HG03066 (cell line): ENCODE measurements around the gene ZNF554.
"Not testable (repeated sequence)": the region's sequence is repeated elsewhere in the genome, so short reads cannot be mapped to it uniquely, and the experiment has no call there.

Experiments used
- ATAC-seq: cut with Tn5 transposase; IDR thresholded peaks from one replicate; pipeline ENCODE4 v1.9.1; 2021; ENCODE audit warnings: low read depth; ENCODE audit not compliant: unreplicated experiment

Gene ZNF554

DNA sequence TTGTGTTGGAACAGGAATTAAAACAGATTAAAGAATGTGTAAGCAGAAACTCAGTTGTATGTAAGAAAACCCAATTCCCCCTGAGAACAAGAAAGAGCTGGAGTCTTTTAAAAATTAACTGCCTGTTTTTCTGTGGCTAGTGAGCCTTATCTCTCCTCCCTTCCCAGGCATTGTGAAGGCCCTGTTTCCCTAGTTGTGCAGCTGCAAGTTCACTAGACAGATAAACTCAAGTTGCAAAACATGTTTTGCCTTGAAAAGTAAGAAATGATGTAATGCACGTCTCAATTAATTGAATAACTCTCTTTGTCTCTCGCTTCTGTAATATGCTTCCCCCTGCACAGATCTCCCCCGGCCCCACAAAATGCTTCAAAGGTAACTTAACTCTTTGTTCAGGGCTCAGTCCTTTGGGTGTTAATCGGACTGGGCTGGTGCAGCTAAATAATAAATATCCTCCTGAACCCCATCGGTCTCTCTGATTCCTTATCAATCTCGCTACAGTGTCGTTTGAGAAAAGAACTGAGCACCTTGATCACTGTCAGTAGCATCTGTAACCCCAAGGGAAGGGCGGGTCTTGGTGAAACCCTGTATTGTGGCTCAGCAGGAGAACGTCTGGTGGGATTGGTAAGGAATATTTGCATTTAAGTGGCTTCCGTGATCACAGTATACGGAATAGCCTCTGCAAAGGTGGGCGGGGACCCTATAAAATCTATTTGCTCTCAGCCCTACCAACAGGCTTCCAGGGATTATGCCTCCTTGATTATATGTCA lies 45.8 kb downstream of the ZNF554 start:
- ATAC-seq, result no peak

DNA sequence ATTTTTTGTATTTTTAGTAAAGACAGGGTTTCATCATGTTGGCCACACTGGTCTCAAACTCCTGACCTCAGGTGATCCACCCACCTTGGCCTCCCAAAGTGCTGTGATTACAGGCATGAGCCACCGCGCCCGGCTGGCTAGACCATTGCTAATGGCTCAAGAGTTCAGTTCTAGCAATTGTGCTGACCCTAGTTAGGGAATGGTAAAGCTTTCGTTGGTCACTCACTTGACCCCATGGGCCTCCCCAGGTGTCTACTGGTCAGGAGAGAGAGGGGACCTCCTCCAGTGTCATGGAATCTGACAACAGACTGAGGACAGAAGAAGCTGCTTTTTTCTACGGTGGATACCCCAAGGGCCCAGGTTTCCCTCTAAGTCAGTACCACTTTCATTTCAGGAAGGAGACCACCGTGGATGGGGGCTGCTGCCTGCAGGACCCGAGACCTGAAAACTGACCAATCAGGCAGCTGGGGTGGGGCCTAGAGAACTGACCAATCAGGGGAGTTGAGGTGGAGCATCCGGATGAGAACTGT lies 46.9 kb downstream of the ZNF554 start:
- no peak for ATAC-seq

DNA sequence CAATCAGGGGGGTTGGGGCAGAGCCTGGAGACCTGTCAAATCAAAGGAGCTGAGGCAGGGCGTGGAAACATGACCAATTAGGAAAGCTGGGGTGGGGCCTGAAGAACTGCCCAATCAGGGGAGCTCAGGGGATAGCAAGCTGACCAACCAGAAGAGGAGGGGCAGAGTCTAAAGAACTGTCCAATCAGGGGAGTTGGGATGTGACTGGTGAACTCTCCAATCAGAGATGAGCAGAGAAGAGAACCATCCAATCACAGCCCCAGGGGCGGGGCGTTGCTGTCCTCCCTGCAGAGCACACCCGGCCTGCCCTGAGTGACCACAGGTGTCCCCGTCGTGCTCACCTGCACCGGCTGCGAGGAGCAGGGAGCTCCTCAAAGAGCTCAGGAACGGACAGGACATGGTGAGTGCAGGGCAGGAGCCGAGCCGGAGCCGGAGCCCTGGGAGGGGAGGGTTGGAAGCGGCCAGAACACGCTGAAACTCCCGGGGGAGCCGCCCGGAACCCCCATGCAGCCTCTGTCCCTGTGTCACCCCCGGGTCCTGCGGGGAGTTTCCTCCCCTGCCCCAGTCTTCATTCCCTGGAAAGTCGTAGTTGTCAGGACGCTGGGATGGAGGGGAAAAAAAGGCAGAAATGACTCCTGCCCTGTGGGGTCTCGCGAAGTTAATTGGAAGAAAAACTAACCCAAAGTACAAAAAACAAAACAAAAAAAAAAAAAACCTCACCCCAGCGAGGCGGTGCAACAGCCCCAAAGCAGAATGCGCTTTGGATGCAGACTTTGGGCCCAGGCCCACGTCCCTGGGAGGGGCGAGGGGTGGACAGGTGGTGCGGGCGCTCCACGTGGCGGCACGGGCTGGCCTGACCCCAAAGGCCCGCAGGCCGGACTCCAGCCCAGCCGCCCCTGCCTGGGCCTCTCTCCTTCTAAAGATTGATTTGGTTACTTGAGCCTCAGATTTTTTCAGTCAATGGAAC lies 47.6 kb downstream of the ZNF554 start, which contains the start of gene ZNF556:
Gene ZNF556, plus strand, starts transcription at position 311 of the 967 bp plus-strand sequence. Its CDS starts 87 bp downstream, at position 398.
- no peak for ATAC-seq

DNA sequence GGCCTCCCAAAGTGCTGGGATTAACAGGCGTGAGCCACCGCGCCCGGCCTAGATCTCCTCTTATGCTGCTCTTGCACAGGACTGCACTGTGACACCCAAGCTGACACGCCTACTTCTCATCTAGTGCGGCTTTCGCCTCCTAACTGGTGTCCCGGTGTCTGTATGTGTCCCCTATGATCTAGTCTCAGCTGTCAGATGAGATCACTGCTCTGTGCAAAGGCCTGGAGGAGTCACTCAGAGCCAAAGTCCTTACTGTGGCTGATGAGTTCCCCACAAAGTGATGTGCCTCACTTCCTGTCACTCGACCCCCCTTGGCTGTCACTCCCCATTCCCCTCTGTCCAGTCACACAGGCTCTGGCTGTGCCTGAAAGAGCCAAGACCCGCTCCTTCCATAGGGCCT lies 50.0 kb downstream of the ZNF554 start:
- ATAC-seq, result no peak

DNA sequence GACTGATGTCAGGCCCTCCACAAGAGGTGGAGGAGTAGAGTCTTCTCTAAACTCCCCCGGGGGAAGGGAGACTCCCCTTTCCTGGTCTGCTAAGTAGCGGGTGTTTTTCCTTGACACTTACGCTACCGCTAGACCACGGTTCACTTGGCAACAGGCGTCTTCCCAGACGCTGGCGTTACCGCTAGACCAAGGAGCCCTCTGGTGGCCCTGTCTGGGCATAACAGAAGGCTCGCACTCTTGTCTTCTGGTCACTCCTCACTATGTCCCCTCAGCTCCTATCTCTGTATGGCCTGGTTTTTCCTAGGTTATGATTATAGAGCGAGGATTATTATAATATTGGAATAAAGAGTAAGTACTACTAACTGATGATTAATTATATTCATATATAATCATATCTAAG lies 52.5 kb downstream of the ZNF554 start:
- ATAC-seq, result not testable (repeated sequence)

DNA sequence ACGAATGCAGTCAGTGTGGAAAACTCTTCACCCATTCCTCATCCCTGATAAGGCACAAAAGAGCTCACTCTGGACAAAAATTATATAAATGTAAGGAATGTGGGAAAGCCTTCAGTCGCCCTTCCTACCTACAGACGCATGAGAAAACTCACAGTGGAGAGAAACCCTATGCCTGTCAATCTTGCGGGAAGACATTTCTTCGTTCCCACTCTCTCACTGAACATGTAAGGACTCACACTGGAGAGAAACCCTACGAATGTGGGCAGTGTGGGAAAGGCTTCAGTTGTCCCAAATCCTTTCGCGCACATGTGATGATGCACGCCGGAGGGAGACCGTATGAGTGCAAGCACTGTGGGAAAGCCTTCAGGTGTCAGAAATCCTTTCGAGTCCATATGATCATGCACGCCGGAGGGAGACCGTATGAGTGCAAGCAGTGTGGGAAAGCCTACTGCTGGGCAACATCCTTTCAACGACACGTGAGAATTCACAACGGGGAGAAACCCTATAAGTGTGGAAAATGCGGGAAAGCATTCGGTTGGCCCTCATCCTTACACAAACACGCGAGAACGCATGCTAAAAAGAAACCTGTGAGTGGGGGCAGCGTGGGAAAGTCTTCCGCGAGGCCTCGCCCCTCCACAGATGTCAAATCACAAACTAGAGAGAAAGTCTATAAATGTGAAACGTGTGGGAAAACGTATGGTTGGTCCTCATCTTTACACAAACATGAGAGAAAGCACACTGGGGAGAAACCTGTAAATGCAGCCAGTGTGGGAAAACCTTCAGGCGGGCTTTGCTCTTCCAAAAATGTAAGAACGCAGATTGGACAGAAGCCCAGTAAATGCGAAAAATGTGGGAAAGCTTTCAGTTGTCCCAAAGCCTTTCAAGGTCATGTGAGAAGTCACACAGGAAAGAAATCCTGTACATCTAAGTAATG lies 58.0 kb downstream of the ZNF554 start:
- ATAC-seq, result no peak

DNA sequence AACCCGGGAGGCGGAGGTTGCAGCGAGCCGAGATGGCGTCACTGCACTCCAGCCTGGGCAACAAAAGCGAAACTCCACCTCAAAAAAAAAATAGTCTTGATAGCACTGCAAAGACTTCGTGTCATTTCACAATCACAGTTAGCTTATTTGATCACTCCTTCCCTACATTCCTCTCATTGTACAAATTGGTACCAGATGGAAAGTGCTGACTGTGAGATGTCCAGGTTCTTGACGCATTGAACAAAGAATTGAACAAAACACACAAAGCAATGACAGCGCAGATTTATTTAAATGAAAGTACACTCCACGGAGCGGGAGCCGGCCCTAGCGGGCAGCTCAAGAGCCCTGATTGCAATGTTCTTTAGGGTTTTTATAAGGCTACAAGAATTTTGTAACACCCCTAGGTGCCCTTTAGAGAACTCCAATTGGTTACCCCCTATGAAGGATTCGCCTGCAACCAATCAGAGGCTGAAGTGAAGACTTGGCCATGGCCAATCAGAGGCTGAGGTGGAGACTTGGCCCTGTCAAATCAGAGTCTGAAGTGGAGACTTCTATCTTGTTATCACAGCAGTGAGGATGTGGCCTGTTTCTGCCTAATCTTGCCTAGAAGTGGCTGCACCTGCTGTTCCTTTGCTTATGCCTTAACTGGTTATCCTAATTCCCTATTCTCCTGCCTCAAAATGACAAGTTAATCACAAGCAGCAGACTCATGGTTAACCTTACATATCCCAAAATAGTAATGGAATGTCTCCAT lies 64.2 kb downstream of the ZNF554 start:
- no peak for ATAC-seq

DNA sequence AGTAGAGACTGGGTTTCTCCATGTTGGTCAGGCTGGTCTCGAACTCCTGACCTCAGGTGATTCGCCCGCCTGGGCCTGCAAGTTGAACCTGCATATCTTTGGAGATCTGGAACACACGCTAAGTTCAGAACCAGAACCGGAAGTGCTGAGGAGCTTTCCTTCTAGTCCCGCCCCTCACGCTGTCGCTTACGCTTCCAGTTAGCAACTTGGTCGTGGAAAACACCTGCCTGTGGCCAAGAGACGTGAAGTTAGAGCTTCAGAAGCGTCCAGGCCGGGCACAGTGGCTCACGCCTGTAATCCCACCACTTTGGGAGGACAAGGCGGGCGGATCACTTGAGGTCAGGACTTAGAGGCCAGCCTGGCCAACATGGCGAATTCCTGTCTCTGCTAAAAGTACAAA lies 66.1 kb downstream of the ZNF554 start:
- ATAC-seq, result no peak
